H1 (cell line): ENCODE results near the gene TNFAIP1. TPM values are rescaled to one million over a fixed set of nuclear protein-coding genes. Genes with fewer than 3 reads are reported as not detected.

Experiments used
- EZH2 ChIP-seq: fragments of 200-600 bp; sonication (generic); IDR thresholded peaks from 2 replicates; pipeline ENCODE4 v1.7.1; 2012; ENCODE audit warnings: low read depth, mild to moderate bottlenecking, moderate library complexity, low read length, inconsistent platforms; ENCODE audit not compliant: severe bottlenecking
- polyA plus RNA-seq, 7 experiments: library from polyadenylated mRNA; depleted of rRNA in 3 of 7; stranded (reverse) in 5 of 7; unstranded in 2 of 7; fragments of >200 nt in 5 of 7; fragments of 200-250 nt in 2 of 7; gene quantifications; 1 replicate in 5 of 7; 2 replicates in 1 of 7; 4 replicates in 1 of 7; pipeline versions ENCODE4 v1.2.1 to v1.2.3, GENCODE V29; 2011 to 2013; ENCODE audit warnings: missing spikeins in 2 of 7, mixed read lengths in 2 of 7
- total RNA-seq: library from RNA; stranded (reverse); fragmentation: NEBNext Ultra II Directional; extraction: Animal tissue kit (Norgen Biotek cat#: 25700); gene quantifications from 2 replicates; pipeline ENCODE4 v1.2.1, GENCODE V29; 2021
- TF ChIP-seq, protein P1 (sequence below): IDR thresholded peaks from 2 replicates; pipeline ENCODE4 v1.6.1; 2011; ENCODE audit warnings: low read length, improper control_type of control experiment

TNFAIP1 gene
- total and polyA plus RNA-seq, 2 of the 8 experiments (the other 6 are each of a cell fraction or from before 2014, with no cell fraction given): 16.9 to 19.5 TPM

- TF ChIP-seq, protein P1, sequence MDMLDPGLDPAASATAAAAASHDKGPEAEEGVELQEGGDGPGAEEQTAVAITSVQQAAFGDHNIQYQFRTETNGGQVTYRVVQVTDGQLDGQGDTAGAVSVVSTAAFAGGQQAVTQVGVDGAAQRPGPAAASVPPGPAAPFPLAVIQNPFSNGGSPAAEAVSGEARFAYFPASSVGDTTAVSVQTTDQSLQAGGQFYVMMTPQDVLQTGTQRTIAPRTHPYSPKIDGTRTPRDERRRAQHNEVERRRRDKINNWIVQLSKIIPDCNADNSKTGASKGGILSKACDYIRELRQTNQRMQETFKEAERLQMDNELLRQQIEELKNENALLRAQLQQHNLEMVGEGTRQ: no peak
- no peak for TF ChIP-seq EZH2
Measured at GRCh38 chr17:28386391-28386790, 50.8 kb downstream of the TNFAIP1 start (continued).
